Neural cell (in vitro differentiated cells): ENCODE results near the gene FXYD6.

ENCODE experiments used
- EP300 ChIP-seq: fragments of 450-650 bp; conservative IDR thresholded peaks from 2 replicates; pipeline ENCODE4 v1.6.1; 2014; ENCODE audit warnings: antibody characterized with exemption, mild to moderate bottlenecking, moderate library complexity; ENCODE audit not compliant: poor library complexity, severe bottlenecking
- POLR2AphosphoS5 ChIP-seq: IDR thresholded peaks from 2 replicates; pipeline ENCODE4 v1.6.1; 2012
- RAD21 ChIP-seq: fragments of 450-650 bp; conservative IDR thresholded peaks from 2 replicates; pipeline ENCODE4 v1.6.1; 2014; ENCODE audit warnings: antibody characterized with exemption, mild to moderate bottlenecking, moderate library complexity
- SMC3 ChIP-seq: fragments of 450-650 bp; conservative IDR thresholded peaks from 2 replicates; pipeline ENCODE4 v1.6.1; 2014; ENCODE audit warnings: antibody characterized with exemption, mild to moderate bottlenecking, moderate library complexity; ENCODE audit not compliant: poor library complexity
- TF ChIP-seq, protein P1 (sequence below): fragments of 450-650 bp; IDR thresholded peaks from 2 replicates; pipeline ENCODE4 v1.5.1; 2014; ENCODE audit warnings: antibody characterized with exemption, mild to moderate bottlenecking, moderate library complexity; ENCODE audit not compliant: poor library complexity, severe bottlenecking
- TF ChIP-seq, protein P2 (sequence below): IDR thresholded peaks from 2 replicates; pipeline ENCODE4 v1.6.1; 2012; ENCODE audit warnings: borderline replicate concordance

DNA sequence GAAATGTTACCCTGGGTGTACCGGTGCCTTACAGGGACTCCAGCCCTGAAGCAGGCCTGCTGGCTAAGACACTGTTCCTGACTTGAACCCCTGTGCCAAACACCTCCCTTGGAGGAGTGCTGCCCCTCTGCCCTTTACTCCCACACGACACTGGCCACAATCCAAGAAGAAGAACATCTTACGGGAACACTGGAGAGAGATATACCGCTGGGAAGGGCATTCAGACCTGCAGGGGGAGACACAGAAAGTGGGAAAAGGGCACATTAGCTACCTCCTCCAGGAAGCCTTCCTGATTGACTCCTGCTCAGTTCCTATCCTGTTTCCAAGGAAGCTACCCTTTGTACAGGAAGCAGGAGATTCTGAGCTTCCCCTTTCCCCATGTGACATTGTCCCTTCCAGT is 34.1 kb upstream of the FXYD6 start:
- TF ChIP-seq, protein P1, sequence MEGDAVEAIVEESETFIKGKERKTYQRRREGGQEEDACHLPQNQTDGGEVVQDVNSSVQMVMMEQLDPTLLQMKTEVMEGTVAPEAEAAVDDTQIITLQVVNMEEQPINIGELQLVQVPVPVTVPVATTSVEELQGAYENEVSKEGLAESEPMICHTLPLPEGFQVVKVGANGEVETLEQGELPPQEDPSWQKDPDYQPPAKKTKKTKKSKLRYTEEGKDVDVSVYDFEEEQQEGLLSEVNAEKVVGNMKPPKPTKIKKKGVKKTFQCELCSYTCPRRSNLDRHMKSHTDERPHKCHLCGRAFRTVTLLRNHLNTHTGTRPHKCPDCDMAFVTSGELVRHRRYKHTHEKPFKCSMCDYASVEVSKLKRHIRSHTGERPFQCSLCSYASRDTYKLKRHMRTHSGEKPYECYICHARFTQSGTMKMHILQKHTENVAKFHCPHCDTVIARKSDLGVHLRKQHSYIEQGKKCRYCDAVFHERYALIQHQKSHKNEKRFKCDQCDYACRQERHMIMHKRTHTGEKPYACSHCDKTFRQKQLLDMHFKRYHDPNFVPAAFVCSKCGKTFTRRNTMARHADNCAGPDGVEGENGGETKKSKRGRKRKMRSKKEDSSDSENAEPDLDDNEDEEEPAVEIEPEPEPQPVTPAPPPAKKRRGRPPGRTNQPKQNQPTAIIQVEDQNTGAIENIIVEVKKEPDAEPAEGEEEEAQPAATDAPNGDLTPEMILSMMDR, result no peak
- TF ChIP-seq POLR2AphosphoS5 (no peak), EP300 (no peak), SMC3 (no peak), RAD21 (no peak)
- TF ChIP-seq, protein P2, sequence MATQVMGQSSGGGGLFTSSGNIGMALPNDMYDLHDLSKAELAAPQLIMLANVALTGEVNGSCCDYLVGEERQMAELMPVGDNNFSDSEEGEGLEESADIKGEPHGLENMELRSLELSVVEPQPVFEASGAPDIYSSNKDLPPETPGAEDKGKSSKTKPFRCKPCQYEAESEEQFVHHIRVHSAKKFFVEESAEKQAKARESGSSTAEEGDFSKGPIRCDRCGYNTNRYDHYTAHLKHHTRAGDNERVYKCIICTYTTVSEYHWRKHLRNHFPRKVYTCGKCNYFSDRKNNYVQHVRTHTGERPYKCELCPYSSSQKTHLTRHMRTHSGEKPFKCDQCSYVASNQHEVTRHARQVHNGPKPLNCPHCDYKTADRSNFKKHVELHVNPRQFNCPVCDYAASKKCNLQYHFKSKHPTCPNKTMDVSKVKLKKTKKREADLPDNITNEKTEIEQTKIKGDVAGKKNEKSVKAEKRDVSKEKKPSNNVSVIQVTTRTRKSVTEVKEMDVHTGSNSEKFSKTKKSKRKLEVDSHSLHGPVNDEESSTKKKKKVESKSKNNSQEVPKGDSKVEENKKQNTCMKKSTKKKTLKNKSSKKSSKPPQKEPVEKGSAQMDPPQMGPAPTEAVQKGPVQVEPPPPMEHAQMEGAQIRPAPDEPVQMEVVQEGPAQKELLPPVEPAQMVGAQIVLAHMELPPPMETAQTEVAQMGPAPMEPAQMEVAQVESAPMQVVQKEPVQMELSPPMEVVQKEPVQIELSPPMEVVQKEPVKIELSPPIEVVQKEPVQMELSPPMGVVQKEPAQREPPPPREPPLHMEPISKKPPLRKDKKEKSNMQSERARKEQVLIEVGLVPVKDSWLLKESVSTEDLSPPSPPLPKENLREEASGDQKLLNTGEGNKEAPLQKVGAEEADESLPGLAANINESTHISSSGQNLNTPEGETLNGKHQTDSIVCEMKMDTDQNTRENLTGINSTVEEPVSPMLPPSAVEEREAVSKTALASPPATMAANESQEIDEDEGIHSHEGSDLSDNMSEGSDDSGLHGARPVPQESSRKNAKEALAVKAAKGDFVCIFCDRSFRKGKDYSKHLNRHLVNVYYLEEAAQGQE, result no peak
